ENCODE data around the gene ENOX1.

ENOX1 gene

DNA sequence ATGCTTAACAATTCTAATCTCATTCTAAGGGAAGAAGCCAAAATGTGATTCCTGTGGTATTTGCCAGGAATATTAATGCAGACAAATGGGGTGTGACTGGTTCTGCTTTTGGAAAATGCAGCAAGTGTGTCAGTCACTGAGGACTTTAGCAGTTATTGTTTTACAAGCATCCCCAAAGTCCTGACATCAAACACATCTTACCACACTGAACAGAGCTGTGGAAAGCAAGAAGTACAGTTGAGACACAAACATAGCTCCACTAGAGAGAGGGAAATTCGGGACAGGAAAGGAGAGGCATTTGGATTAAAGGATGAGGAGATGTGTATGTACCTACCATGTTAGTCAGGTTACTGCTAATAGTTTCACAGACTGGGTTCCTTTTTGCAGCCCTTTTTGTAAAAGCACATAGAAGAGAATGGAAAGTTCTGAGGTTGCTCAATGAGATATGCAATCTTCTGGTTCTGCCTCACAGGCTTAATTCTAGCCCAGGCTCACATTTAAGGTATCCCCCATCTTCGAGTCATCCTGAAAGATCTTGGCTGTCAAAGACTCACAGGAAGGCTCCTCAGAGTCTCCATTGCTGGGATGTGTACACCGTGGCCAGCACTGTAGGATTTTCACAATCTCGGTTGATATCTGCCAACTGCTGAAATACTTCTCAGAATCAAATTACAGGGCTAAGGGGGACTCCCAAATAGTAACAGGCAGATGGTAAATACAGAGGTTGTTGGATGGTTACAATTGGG, 446.8 kb downstream of the ENOX1 start:
- no peak for DNase-seq

DNA sequence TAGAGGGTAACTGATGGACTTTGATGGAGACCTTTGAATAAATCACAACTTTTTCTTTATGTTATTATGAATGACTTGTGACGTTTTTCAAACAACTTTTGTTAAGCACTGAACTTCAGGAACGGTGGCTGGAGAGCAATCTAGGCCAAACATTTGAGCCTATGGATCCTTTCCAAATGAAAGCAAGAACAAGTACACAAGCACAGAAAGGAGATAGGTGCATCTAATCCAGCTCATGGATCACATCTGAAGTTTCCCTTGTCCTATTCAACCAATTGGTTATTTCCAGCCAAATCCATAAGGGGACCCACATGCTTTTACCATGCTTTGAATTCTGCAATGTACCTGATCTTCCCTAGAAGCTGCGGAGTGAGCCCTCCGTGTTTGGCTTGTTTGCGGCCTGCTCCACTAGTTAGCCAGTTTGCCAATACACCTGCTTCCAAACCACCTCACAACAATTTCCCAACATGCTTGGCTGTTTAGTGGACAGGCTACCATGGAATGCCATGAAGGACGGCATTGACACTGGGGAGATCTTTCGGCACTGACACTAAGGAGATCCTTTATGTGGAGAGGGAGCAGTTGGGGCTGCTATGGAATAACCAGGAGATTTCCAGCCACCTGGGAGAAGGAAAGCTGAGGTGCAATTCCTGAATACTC, 447.5 kb downstream of the ENOX1 start:
- DNase-seq, result no peak

DNA sequence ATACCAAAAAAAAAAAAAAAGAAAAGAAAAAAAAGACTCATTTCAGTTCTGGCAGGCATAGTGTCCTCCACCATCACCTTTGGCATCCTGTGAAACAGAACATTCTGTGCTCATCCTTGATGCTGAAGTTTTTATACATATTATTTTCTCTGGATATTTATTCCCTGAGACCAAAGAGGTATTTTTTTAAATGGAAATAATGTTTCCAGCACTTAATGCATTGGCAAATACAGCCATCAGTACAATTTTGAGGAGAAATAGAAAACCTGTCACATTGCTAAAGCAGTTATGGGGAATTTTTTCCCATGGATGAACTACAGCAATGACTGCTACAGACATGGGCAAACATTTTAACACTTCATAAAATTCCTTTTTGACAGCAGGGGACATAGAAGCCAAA, 451.0 kb downstream of the ENOX1 start:
- no peak for DNase-seq

DNA sequence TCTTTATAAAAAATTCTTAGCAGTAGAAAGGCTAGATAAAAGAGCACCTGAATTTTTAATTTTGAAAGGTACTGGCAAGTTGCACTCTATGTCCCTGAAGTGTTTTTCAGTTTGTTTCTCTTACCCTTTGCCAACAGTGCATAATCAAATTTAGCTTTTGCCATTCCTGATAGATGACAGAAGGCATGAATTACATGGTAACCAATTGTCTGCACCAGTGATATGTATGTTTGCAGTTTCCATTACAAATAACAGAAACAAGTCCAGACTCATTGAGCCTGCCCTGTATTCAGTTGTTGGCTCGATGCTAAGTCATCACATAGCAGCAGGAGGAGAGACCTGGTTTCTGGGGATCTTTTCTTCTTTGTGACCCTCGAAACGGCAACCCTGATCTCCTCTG, 453.6 kb downstream of the ENOX1 start:
- no peak for DNase-seq

DNA sequence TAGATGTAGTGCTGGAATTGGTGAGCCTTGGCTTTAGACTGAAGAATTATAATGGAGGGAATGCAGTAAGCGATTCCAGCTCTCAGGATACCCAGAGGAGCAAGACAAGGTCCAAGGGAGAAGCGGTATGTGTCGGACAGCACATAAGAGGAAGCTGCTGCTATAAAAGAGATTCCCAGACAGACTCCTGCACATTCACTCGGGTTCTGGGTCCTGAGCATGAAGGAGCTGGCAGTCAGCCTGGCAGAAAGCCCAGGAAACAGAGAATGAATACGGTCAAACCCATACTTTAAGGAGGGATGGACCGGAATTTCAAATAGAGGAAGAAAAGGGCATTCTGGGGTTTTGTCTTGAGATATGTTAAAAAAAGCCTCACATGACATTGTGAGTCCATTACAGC, 455.1 kb downstream of the ENOX1 start:
- no peak for DNase-seq

DNA sequence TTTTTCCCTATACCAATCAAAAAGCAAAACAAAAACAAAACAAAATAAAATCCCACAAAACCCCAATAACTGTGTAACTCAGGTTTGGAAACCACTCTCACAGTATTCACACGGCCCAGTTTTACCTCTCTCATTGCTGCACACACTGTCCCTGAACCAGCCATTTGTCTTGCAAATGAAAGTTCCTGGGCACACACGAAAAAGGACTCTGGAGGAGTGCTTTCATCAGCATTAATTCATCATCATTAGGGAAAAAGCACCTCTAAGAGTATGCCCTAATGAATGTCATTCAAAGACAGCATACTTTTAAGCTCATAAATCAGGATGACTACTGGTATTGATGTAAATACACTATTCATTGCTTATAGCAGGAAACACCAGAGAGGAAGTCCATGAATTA, 457.1 kb downstream of the ENOX1 start:
- DNase-seq, result no peak

DNA sequence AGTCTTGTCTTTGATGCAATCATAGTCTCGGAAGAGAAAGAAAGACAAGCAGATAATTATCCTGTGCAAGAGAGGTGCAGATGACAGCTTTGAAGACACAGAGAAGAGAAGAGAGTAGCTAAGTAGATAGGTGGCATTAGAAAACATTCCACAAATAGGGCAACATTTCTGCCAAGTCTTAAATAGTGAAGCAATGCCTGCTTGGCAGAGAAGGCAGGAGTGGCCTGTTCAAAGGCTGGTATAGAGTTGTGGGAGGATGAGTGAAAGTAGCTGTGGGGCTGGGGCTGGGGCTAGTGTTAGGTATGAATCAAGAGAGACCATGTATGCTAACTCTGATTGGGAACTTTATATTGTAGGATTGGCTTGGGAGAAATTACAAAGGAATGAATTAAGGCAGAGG, 457.9 kb downstream of the ENOX1 start:
- no peak for DNase-seq

- DNase-seq, result no peak
Measured at GRCh38 chr13:43326100-43326499, 460.7 kb downstream of the ENOX1 start.

DNA sequence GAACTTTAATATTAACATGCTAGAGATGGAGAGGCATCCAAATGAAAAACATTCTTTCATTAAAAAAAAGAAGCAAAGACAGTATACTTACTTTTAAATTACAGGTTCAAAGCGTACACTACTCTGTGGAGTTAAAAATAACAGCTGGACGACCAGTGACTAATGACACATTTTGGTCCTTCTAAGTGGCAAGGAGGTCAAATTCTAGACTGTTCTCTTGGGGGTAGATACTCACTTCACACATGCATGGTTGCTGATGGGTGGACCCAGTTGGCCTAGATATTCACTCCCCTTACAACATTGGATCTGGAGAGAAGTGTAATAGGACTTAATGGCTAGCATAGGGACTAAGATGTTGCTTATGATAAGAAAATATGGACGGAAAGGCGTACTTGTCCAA, 461.1 kb downstream of the ENOX1 start:
- no peak for DNase-seq

GRCh38 chr13:43324129-43324528, 462.6 kb downstream of the ENOX1 start:
- no peak for DNase-seq

DNA sequence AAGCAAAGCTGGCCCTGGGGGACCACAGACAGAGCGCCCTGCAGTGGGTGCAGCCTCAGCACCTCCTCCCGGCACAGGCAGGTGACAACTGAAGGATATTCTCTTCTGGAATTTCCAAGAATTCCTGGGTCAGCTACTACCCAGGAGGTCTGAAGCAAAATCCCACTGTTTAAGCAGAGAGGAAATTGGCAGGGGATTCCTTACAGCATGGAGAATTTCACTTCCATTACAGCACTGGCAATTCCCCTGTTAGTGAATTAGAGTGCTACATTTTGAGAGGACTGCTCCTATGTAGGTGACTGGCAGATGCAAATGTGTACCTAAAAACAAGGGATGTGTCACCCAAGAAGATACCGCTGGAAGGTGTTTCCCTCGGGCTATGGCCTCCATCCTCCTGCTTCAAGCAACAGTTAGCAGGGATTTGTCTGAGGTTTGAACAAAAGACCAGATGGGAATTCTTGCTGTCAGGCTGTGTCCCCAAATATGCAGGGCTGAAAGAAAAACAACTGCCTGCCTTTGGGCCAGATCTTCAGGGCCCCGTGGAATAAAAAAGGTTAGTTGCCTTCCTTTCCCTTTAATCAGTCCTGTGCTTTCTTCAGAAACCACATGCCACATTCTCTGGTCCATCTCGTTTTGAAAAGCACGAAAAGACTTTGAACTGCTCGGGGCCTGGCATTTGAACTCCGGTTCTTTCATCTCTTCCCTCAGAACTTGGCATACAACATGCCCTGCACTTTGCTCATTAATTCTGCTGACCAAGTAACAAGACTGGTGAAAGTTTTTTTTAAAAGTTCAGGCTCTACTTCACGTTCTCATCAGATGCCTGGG, 466.9 kb downstream of the ENOX1 start:
- no peak for DNase-seq

GRCh38 chr13:43316946-43317353, 469.8 kb downstream of the ENOX1 start:
- DNase-seq, result no peak

DNA sequence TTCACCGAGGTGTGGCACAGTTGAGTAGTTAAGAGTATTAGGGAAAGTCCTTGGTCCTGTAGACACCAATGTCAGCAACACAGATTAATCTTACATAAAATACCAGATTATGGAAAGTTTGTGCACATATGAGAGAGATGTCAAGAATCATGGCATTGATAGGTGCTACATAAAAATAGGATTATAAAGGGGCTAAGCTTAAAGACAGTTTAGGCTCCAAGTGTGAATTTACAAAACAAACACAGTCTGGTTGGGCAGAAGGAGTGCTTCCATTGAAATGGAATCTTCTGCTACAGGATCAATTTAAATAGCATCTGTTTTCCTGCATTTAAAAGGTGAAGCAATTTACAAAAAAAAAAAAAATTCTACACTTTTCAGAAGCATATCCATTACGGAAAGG, 470.5 kb downstream of the ENOX1 start:
- no peak for DNase-seq

- DNase-seq, result no peak
Measured at GRCh38 chr13:43315522-43315921, 471.2 kb downstream of the ENOX1 start.

DNA sequence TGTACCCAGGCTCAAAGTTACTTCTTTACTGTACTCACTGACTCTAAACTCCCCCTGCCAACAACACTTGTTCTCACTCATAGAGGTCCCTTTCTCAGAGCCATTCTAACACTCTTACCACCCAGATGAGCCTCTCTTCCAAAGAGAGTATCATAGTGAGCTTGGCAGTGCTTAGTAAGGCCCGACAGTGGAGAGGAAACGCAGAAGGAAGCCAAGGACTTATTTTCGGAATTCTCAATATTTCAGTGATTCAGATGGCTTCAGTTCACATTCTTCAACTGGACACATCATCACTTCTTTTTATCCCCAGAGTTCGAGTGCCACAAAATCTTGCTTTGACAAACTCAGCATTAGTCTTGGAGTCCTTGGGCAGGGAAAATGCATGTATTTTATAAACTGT, 477.5 kb downstream of the ENOX1 start:
- DNase-seq, result no peak

GRCh38 chr13:43307921-43308433, 478.8 kb downstream of the ENOX1 start:
- DNase-seq, result no peak

- DNase-seq, result no peak
Measured at GRCh38 chr13:43307221-43307920, 479.4 kb downstream of the ENOX1 start.

GRCh38 chr13:43306372-43306771, 480.4 kb downstream of the ENOX1 start:
- DNase-seq, result no peak

DNA sequence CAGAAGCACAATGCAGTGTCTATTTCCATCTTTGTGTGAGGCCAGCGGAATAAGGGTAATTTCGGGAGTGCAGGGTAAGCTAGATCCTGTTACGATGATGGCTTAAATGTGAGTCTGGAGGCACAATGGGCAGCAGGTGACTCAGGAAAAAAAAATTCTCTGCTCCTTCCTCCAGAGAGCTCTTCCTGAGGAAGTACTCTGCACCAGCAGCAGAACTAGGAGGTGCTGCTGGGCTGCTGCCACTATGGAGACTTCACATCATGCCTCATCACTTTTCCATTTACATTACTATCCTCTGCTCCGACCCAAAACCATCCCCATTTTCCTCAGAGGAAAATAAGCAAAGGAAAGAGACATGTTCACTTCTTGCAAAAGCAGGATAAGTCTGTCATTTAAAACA, 481.4 kb downstream of the ENOX1 start:
- DNase-seq, result no peak

DNA sequence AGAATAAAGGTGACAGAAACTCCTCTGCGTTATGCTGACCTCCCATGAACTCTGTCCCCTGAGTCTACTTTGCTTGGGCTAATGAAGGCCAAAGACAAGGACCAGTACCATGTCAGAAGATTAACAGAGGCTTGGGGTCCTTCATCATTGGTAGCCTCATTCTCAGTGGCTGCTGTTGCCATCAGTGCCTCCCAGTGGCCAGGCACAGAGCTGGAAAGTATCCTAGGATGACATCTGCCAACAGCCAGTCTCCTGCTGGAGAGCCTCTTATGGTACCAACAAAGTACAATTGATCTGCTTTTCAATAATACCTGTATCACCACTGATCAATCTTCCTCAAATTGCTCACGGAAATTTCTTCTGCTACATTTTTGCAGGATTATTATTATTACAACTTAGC, 481.8 kb downstream of the ENOX1 start:
- no peak for DNase-seq

GRCh38 chr13:43304449-43304848, 482.3 kb downstream of the ENOX1 start:
- DNase-seq, result no peak

- DNase-seq, result no peak
Measured at GRCh38 chr13:43303033-43303729, 483.6 kb downstream of the ENOX1 start.

Data from activated T-cell treated with anti-CD3 and anti-CD28 coated beads, Interleukin-2, amount 50 U/mL, for 1 hour (primary cell).